ENCODE data around the gene TINAG.
"Not testable (repeated sequence)": the region's sequence is repeated elsewhere in the genome, so short reads cannot be mapped to it uniquely, and the experiment has no call there.

TINAG gene

GRCh38 chr6:54308986-54309315 is 710 bp downstream of the TINAG start:
- no peak for DNase-seq (ENCODE audit: low read depth in 2 of 3, low spot score in 1 of 3)

- no peak for DNase-seq (ENCODE audit: low read depth in 2 of 3, low spot score in 1 of 3)
These were observed 2.3 kb downstream of the TINAG start for GRCh38 chr6:54310377-54311152.

- DNase-seq (ENCODE audit: low read depth in 2 of 3, low spot score in 1 of 3) = no peak
These were observed 7.4 kb downstream of the TINAG start for GRCh38 chr6:54315656-54316055.

- DNase-seq (ENCODE audit: low read depth in 2 of 3, low spot score in 1 of 3) = no peak
These were observed 12.6 kb downstream of the TINAG start for GRCh38 chr6:54320871-54321270.

GRCh38 chr6:54327631-54328030 is 19.4 kb downstream of the TINAG start:
- no peak for DNase-seq (ENCODE audit: low read depth in 2 of 3, low spot score in 1 of 3)

GRCh38 chr6:54331571-54331970 is 23.3 kb downstream of the TINAG start:
- DNase-seq (ENCODE audit: low read depth in 2 of 3, low spot score in 1 of 3) = not testable (repeated sequence)

- DNase-seq (ENCODE audit: low read depth in 2 of 3, low spot score in 1 of 3) = no peak
These were observed 27.6 kb downstream of the TINAG start for GRCh38 chr6:54335871-54336270.

GRCh38 chr6:54353975-54354374 is 45.7 kb downstream of the TINAG start:
- DNase-seq (ENCODE audit: low read depth in 2 of 3, low spot score in 1 of 3) = no peak

GRCh38 chr6:54354608-54355007 is 46.4 kb downstream of the TINAG start:
- DNase-seq (ENCODE audit: low read depth in 2 of 3, low spot score in 1 of 3) = no peak

GRCh38 chr6:54357141-54357540 is 48.9 kb downstream of the TINAG start:
- DNase-seq (ENCODE audit: low read depth in 2 of 3, low spot score in 1 of 3) = no peak

- no peak for DNase-seq (ENCODE audit: low read depth in 2 of 3, low spot score in 1 of 3)
These were observed 52.9 kb downstream of the TINAG start for GRCh38 chr6:54361188-54361587.

- no peak for DNase-seq (ENCODE audit: low read depth in 2 of 3, low spot score in 1 of 3)
These were observed 53.5 kb downstream of the TINAG start for GRCh38 chr6:54361734-54362133.

- DNase-seq (ENCODE audit: low read depth in 2 of 3, low spot score in 1 of 3) = no peak
These were observed 58.6 kb downstream of the TINAG start for GRCh38 chr6:54366667-54367327.

GRCh38 chr6:54377776-54378175 is 69.5 kb downstream of the TINAG start:
- no peak for DNase-seq (ENCODE audit: low read depth in 2 of 3, low spot score in 1 of 3)

GRCh38 chr6:54386295-54386694 is 78.1 kb downstream of the TINAG start:
- DNase-seq (ENCODE audit: low read depth in 2 of 3, low spot score in 1 of 3) = no peak

GRCh38 chr6:54390362-54390761 is 82.1 kb downstream of the TINAG start:
- no peak for DNase-seq (ENCODE audit: low read depth in 2 of 3, low spot score in 1 of 3)

- DNase-seq (ENCODE audit: low read depth in 2 of 3, low spot score in 1 of 3) = no peak
These were observed 83.3 kb downstream of the TINAG start for GRCh38 chr6:54391577-54391976.

GRCh38 chr6:54403096-54403495 is 94.9 kb downstream of the TINAG start:
- no peak for DNase-seq (ENCODE audit: low read depth in 2 of 3, low spot score in 1 of 3)

GRCh38 chr6:54404791-54405190 is 96.5 kb downstream of the TINAG start:
- no peak for DNase-seq (ENCODE audit: low read depth in 2 of 3, low spot score in 1 of 3)

GRCh38 chr6:54411767-54412166 is 103.5 kb downstream of the TINAG start:
- DNase-seq (ENCODE audit: low read depth in 2 of 3, low spot score in 1 of 3) = no peak

- DNase-seq (ENCODE audit: low read depth in 2 of 3, low spot score in 1 of 3) = no peak
These were observed 107.3 kb downstream of the TINAG start for GRCh38 chr6:54415517-54415916.

- DNase-seq (ENCODE audit: low read depth in 2 of 3, low spot score in 1 of 3) = no peak
These were observed 111.6 kb downstream of the TINAG start for GRCh38 chr6:54419885-54420284.

- DNase-seq (ENCODE audit: low read depth in 2 of 3, low spot score in 1 of 3) = no peak
These were observed 118.8 kb downstream of the TINAG start for GRCh38 chr6:54426995-54427394.
